GM19099 (cell line): ENCODE measurements around the gene ANKRD11.

Experiments used
- POLR2A ChIP-seq: IDR thresholded peaks from 3 replicates; pipeline ENCODE4 v1.6.1; 2011; ENCODE audit warnings: low read depth; ENCODE audit not compliant: insufficient read length; ENCODE audit errors: extremely low read depth

Gene ANKRD11

DNA sequence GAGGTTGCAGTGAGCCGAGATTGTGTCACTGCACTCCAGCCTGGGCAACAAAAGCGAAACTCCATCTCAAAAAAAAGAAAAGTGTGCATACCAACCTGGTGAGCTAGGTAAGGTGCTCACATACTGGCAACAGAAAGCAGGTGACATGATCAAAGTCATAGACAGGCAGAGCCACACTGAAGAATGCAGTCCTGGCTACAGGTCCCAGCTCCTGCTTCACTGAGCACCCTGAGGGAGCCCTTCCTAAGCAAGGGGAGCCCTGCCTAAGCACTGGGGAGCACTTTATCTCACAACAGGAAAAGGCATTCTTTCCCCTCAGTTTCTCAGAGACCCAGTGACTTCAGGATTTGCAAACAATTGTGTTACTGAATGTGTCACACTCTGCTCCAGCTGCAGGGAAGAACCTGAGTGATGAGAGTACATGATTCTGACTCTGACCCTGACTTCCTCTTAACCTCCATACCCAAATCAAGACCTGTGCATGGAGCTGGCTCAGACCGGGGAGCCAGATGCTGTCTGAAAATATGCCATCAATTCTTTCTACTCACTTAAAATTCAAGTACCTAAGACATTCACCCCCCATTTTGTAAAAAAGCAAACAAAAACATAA, 40.5 kb downstream of the ANKRD11 start:
- no peak for TF ChIP-seq POLR2A

DNA sequence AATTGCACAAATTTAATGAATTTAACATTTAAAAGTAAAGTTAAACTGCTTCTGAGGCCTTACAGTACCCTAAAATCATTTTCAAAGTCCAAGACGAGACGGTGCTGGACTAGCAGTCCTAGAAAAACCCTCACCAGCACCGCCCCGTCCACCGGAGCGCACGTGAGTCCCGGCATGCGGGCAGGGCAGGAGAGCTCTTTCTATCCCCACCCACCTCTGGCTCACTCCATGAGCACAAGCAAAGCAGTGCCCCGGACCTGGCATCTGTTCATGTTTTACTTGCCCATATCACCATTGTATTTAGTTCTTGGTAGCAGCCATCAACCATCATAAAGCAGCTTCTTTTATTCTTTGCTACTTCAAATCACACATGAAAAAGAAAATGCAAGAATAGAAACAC, 41.7 kb downstream of the ANKRD11 start:
- TF ChIP-seq POLR2A = no peak

DNA sequence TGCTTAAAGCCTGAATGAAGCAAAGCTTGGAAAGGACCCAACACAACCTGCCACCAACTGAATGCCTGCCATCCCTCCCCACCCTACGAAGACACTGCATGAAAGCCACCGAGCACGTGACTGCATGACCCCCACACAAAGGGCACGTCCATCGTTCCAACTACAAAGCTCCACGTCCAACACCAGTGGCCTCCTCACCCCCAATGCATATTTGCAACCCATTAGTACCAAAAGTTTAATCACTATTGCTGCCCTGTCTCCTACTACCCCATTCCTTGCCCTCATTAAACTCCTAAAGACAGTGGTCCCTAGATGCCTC, 43.4 kb downstream of the ANKRD11 start:
- TF ChIP-seq POLR2A = no peak

DNA sequence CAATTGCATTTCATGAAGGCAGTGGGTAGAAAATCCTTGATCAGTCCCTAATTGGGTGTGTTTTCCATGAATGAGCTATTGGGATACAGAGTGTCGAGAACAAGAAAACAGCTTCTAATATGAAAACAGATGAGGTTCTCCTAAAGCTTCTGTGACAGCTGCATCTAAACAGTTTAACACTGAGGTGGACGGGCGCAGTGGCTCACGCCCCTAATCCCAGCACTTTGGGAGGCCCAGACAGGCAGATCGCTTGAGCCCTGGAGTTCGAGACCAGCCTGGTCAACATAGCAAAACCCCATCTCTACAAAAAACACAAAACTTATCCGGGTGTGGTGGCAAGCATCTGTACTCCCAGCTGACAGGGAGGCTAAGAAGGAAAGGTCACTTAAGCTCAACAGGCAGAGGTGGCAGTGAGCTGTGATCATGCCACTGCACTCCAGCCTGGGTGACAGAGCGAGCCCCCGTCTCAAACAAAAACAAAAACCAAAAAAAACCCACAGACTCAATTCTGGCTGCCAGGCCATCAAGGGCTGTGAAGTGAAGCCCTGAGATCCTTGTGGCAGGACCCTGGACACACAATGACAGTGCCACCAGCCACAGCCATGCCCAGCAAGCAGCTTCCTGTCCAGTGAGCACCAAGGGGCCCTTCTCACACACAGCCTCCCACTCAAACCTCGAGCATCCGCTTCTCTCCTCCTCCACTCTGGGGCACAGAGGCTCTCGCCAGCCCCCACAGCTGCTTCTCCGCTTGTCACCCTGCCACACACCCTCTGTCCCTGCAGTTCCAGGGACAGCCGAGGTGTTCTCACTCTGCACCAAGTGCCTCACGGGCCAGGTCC, 44.0 kb downstream of the ANKRD11 start:
- TF ChIP-seq POLR2A = no peak

DNA sequence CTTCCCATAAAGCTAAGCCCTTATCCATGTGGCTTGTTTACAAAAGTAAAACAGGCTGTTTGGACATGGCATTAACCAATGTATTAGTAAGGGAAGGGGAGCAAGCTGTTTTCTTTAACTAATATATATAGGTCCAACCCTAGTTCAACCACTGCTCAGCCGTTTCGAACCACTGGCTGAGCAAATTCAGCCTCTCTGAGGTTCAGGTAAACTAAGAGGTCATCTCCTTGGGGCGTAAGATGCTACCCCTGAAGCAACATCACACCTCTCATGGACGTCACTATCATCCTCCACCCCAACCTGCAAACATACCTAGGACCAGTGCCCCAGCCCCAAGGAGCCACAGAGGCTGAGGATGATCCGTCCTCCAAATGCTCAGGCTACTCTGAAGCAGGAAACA, 45.2 kb downstream of the ANKRD11 start:
- TF ChIP-seq POLR2A = no peak

DNA sequence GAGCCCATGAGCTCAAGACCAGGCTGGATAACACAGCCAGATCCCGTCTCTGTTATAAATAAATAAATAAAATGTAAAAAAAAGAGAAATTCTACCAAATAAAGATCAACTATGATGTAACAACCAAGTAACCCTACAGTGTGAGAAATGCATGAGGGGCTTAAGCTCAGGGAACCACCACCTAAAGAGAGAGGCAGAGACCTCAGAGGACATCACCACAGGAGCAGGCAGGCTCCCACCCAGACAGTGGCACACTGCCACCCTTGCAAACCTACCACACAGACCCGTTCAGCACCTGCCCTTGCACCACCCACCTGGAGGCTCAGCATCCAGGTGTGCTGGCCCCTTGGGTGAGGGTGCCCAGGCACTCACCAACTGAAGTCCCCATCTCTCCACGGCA, 45.6 kb downstream of the ANKRD11 start:
- no peak for TF ChIP-seq POLR2A

DNA sequence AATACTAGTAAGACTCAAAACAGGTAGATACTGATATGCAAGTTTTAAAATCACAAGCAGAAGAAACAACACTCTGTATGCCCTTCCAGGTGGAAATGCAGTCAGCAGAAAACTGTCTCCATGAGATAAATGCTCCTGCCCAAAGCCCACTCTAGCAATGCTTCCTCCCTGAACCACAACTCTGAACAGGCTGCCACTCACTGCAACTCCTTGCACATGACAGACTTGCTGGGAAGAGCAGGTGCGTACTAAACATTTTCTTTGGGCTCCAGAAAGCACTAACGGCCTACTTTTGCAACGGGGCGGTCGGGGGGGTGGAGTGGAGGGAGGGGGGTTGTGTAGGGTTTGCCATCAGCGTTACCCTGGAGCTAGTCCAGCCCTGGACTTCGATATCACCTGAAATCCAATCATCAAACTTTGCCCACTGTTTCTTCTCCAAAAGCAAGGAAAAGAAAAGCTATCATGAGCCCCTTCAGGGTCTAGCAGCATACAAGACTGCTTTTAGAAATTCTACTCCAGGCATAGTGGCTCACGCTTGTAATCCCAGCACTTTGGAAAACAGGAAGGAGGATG, 46.1 kb downstream of the ANKRD11 start:
- no peak for TF ChIP-seq POLR2A

DNA sequence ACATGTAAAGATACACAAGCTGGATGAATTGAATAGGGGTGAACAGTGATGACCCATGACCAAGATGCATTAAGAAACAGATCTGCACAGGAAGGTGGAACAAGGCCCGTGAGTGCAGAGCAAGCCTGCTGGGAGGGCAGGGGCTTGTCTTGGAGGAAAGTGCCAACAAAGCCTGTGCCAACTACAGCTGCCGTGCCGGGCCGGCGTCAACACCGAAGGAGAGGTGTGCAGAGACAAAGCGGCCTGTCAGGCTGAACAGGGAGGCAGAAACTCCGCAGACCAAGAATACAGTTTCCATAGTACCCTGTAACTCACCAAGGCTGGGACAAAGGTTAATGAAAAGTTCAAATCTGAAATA, 46.7 kb downstream of the ANKRD11 start:
- no peak for TF ChIP-seq POLR2A

DNA sequence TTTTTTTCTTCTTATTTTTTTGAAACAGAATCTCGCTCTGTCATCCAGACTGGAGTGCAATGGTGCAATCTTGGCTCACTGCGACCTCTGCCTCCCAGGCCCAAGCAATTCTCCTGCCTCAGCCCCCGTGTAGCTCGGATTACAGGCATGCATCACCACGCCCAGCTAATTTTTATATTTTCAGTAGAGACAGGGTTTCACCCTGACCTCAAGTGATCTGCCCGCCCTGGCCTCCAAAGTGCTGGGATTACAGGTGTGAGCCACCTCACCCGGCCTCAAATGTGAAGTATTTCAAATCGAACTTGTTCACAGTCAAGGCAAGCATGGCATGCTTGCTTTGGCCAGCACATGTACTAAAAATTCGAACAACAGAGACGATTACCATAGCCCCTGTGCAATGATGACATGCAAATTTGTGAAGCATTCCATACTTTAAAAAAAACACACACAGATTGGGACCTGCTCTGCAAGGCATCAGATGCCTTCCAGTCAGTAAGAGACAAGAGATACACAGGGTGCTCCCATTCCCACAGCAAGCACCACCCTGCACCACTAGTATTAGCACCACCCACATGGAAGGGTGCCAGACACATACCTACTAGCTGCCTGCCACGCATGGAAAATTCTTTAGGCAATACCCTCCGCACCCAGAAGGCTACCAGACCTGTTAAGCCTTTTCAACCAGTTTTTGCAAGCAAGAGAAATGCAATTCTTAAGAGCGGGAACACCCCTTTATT, 47.2 kb downstream of the ANKRD11 start:
- no peak for TF ChIP-seq POLR2A

DNA sequence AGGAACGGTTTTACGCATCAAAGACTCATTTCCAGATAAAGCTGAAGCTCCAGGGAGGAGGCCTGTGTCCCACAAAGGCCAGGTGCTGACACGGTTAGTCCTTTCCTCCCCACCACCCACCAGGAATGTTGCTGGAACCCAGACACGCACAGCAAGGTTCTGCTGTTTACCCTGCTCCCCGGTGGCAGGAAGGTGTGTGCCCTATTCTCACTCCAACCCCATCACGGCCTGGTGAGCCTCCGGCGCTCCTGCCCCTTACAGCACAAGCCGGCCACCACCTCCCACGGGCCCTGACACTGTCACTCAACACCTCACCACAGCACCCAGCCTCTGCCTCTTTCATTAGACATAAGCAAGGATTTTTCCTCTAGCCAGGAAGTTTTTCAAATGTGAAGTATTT, 47.8 kb downstream of the ANKRD11 start:
- no peak for TF ChIP-seq POLR2A

DNA sequence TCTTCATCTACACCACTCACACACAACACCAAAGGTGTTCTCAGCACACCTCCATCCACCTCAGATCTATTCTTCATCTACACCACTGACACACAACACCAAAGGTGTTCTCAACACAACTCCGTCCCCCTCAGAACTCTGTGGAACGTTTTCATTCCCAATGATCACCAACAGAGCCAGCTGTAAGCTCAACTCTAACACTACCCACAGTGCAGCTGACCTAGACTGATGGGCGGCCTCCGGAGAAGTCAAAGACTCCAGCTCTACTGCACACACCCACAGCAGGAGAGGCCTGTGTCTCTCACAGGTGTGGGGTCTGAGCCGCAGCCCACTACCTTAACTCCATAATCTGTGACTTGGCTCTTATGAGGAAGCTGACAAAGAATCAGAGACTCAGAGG, 50.7 kb downstream of the ANKRD11 start:
- no peak for TF ChIP-seq POLR2A

DNA sequence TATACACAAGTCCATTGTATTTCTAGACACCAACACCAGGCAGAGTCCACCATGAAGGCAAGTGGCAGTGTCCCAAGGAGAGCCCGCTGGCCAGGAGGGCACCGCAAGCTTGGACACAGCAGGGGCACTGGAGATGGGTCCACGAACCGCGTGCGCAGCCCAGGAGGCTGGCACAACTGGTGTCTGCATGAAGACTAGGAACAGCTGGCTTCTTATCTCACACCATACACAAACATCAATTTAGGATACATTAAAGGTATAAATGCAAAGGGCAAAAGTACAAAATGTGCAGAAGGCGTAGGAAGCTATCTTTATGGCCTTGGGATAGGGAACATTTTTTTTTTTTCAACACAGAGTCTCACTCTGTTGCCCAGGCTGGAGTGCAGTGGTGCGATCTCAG, 52.4 kb downstream of the ANKRD11 start:
- TF ChIP-seq POLR2A = no peak

DNA sequence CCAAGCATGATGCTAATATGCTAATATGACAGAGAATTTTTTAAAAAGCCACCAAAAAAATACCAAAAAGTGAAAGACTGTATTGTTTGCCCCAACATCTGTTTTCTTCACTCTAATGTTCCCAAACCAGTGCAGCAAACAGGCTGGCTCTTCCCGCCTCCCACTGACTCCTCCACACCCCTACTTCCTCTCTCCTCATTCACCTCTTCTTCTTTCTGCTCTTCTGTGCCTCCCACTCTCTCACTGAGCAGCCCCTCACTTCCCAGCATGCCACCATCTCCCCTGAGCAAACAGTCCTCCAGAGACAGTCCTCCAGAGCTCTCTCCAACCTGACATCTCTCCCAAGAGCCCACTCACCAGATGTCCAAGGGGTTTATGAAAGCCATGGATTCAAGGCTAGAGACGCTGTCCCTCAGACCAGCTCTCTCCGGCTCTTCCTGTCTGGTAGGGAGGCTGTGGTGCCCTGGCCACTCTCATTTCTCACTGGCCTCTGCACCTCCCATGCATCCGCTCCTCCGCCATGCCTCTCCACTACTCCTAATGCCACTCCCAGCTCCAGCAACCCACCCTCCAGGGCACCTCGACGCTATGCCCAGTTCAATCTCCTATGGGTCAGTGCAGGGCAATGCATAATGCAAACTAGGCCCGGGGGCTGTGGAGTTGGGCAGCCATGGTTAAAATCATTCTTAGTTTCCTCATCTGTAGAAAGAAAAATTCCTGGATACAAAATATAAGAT, 52.9 kb downstream of the ANKRD11 start:
- no peak for TF ChIP-seq POLR2A

DNA sequence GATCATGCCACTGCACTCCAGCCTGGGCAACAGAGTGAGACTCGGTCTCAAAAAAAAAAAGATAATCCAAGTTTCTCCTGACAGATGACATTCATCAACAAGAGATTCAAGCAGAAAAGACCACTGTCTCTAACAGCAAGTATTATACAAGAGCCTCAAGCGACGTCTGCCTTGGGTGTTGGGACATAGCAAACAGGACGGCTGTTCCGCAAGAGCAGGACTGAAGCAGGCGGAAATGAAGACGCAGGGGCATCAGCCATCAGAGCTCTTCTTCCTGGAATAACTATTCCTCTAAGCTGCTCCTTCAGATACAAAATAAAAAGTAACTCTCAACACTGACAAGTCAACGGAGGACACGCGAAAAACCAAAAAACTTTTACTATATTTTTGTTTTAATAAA, 54.0 kb downstream of the ANKRD11 start:
- TF ChIP-seq POLR2A = no peak

DNA sequence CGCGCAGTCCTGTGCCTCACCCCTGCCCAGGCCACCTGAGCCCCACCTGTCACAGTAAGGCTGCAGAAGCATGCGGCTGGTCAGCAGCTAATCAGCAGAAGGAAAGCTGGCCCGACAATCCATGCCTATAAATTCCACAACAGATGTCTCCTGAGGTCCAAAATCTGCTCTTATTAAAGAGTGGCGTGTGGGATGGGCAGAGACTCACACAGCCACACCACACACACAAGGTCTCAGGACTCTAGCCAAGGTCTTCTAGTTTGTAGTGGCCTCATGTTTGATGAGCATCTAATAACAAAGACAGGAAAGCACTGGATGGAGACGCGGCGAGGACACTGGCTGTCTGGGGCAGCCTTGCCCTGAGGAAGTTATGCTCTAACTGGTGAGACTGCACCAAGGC, 55.9 kb downstream of the ANKRD11 start:
- no peak for TF ChIP-seq POLR2A
